Smooth muscle cell (in vitro differentiated cells): ENCODE data around the gene IRX3. TPM values are rescaled to one million over a fixed set of nuclear protein-coding genes. Genes with fewer than 3 reads are reported as not detected.

ENCODE experiments used
- DNase-seq: peaks from one replicate; lab custom pipeline; 2025; ENCODE audit not compliant: unreplicated experiment; lab: John Stamatoyannopoulos, UW
- H2AFZ ChIP-seq: fragments of 200-600 bp; sonication (generic); 2 replicates; pipeline ENCODE4 v1.6.0; 2016; ENCODE audit warnings: antibody characterized with exemption, low read depth, mild to moderate bottlenecking
- H3F3A ChIP-seq: fragments of 200-600 bp; sonication (generic); 2 replicates; pipeline ENCODE4 v1.6.0; 2017; ENCODE audit warnings: antibody characterized with exemption, low read depth
- H3K27ac ChIP-seq: fragments of 200-600 bp; sonication (generic); 2 replicates; pipeline ENCODE4 v1.5.1; 2016; ENCODE audit warnings: low read depth, mild to moderate bottlenecking
- H3K27me3 ChIP-seq: fragments of 200-600 bp; sonication (generic); 2 replicates; pipeline ENCODE4 v1.6.1; 2016; ENCODE audit warnings: low read depth, mild to moderate bottlenecking
- H3K36me3 ChIP-seq: fragments of 200-600 bp; sonication (generic); 2 replicates; pipeline ENCODE4 v1.5.1; 2016; ENCODE audit warnings: low read depth
- H3K4me1 ChIP-seq: fragments of 200-600 bp; sonication (generic); 2 replicates; pipeline ENCODE4 v1.5.1; 2016; ENCODE audit warnings: low read depth
- H3K4me2 ChIP-seq: fragments of 200-600 bp; sonication (generic); 2 replicates; pipeline ENCODE4 v1.6.0; 2016; ENCODE audit warnings: mild to moderate bottlenecking
- H3K4me3 ChIP-seq: fragments of 200-600 bp; sonication (generic); 2 replicates; pipeline ENCODE4 v1.5.1; 2016; ENCODE audit warnings: mild to moderate bottlenecking
- H3K79me2 ChIP-seq: fragments of 200-600 bp; sonication (generic); 2 replicates; pipeline ENCODE4 v1.6.0; 2016; ENCODE audit warnings: low read depth, mild to moderate bottlenecking
- H3K9ac ChIP-seq: fragments of 200-600 bp; sonication (generic); 2 replicates; pipeline ENCODE4 v1.6.0; 2016; ENCODE audit warnings: low read depth
- H3K9me3 ChIP-seq: fragments of 200-600 bp; sonication (generic); replicated peaks from 2 replicates; pipeline ENCODE4 v1.5.1; 2016; ENCODE audit warnings: low read depth
- H4K20me1 ChIP-seq: fragments of 200-600 bp; sonication (generic); 2 replicates; pipeline ENCODE4 v1.6.0; 2016; ENCODE audit warnings: low read depth
- WGBS: methylation state at CpG from one replicate; pipeline ENCODE4 v1.1.7; 2016; ENCODE audit warnings: low lambda C conversion rate; 5-methylcytosine and 5-hydroxymethylcytosine counted together
- polyA plus RNA-seq: library from polyadenylated mRNA; unstranded; fragments of >200 nt; fragmentation: Nextera tagmentation; extraction: Ambion mirVana; gene quantifications from 2 replicates; pipeline ENCODE4 v1.2.1, GENCODE V29; 2016
- total RNA-seq: library from RNA; depleted of rRNA; stranded (reverse); fragments of >200 nt; gene quantifications from 2 replicates; pipeline ENCODE4 v1.2.3, GENCODE V29; 2014
- TF ChIP-seq, protein P1 (sequence below): fragments of 200-600 bp; sonication (generic); IDR thresholded peaks from 2 replicates; pipeline ENCODE4 v1.5.1; 2017; ENCODE audit warnings: borderline replicate concordance, mild to moderate bottlenecking, antibody characterized with exemption; ENCODE audit not compliant: insufficient read depth, poor library complexity, severe bottlenecking

IRX3 gene
- total and polyA plus RNA-seq, 2 experiments from 2014 or later, result 0.49 to 3.1 TPM

DNA sequence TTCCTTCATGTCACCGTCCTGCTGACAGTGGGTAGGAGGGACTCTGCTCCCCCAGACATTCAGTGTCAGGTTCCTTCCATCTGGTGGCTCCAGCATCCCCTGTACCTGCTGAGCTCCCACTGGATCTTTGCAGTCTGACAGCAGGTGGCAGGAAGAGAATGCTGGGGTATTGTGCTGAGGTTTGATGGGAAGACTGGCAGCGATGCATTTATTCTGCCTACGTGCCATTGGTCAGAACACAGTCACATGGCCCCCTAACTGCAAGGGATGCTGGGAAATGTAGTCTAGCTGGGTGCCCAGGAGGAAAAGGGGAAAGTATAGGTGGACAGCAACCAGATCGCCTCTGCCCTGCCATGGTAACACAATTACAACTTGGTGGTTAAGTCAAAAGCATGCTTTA is 44.4 kb downstream of the IRX3 start:
- TF ChIP-seq, protein P1, sequence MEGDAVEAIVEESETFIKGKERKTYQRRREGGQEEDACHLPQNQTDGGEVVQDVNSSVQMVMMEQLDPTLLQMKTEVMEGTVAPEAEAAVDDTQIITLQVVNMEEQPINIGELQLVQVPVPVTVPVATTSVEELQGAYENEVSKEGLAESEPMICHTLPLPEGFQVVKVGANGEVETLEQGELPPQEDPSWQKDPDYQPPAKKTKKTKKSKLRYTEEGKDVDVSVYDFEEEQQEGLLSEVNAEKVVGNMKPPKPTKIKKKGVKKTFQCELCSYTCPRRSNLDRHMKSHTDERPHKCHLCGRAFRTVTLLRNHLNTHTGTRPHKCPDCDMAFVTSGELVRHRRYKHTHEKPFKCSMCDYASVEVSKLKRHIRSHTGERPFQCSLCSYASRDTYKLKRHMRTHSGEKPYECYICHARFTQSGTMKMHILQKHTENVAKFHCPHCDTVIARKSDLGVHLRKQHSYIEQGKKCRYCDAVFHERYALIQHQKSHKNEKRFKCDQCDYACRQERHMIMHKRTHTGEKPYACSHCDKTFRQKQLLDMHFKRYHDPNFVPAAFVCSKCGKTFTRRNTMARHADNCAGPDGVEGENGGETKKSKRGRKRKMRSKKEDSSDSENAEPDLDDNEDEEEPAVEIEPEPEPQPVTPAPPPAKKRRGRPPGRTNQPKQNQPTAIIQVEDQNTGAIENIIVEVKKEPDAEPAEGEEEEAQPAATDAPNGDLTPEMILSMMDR, result no peak
- WGBS, result 84% methylated on average over 4 of the region's 4 CpGs
- Histone ChIP-seq H3K79me2 (no peaks in the 10 kb centered on the region), H3K27ac (no peak overlapping the region), H3K4me1 (no peaks in the 10 kb centered on the region), H3K9me3 (no peaks in the 10 kb centered on the region), H3K4me2 (no peak overlapping the region), H3K4me3 (no peak overlapping the region), H2AFZ (no peak overlapping the region), H3K27me3 (no peaks in the 10 kb centered on the region), H4K20me1 (no peaks in the 10 kb centered on the region), H3K36me3 (no peaks in the 10 kb centered on the region), H3F3A (no peaks in the 10 kb centered on the region), H3K9ac (no peak overlapping the region)
- DNase-seq, result no peak

DNA sequence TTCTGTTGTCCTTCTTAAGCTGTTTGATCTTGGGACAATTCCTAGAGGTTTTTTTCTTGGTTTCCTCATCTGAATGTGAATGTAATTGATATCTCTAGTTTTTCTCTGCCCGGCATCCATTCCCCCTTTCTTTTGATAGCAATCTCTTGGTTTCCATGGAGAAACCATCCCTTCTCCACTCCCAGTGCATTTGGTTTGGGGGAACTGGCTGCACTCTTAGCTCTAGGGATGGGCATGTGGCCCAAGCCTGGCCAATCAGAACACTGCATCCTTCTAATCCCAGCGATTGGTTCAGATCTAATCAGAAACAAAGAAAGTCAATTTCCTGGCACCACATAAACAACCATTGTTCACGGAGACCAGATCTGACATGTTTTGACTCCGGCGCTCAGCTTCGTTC is 45.1 kb downstream of the IRX3 start:
- no peak for DNase-seq
- Histone ChIP-seq H3K36me3 (no peaks in the 10 kb centered on the region), H2AFZ (no peak overlapping the region), H3K9me3 (no peaks in the 10 kb centered on the region), H4K20me1 (no peaks in the 10 kb centered on the region), H3K27ac (no peak overlapping the region), H3K4me1 (no peaks in the 10 kb centered on the region), H3K27me3 (no peaks in the 10 kb centered on the region), H3K4me2 (no peak overlapping the region), H3F3A (no peaks in the 10 kb centered on the region), H3K4me3 (no peak overlapping the region), H3K79me2 (no peaks in the 10 kb centered on the region), H3K9ac (no peak overlapping the region)
- 94% methylated on average over 6 of the region's 6 CpGs for WGBS
- TF ChIP-seq, protein P1, result no peak

DNA sequence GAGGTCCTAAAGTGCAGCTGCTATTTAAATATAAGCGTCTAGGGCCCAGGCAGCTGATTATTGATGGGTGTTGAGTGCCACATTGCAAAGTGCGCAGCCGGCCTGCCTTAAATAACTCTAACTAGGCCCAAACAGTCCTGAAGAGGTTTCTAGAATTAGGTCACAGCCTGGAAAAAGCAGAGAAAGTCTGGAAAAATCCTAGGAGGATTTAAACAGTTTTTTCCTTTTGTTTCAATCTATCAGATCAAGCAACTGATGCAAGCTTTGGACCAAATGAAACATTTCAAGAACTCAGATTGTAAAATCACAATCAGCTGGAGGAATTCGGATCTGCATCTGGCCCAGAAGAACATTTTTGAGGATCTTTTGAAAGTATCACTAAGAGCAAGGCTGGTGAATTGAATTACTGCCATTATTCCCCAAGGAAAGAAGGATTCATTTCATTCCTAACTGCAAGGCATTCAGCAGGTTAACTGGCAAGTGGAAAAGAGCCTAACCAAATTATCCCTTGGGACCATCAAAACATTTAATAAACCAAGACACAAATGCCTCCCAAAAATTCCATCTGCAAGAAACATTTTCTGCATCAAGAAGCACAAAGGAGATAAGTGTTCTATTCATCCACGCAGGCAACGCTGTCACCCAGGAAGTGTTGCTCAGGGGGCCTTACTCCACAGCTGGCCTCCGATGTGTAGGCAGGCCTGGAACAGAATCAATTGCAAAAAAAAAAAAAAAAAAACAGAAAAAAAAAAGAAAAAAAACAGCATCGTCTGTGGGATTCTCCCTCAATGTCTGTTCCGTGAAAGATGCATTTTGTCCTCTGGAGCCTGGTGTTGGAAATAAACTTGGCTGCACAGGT is 46.1 kb downstream of the IRX3 start:
- H3F3A ChIP-seq, result no peaks in the 10 kb centered on the region
- no peak overlapping the region for H3K4me2 ChIP-seq
- no peaks in the 10 kb centered on the region for H3K36me3 ChIP-seq
- H3K79me2 ChIP-seq, result no peaks in the 10 kb centered on the region
- no peaks in the 10 kb centered on the region for H3K9me3 ChIP-seq
- H3K27ac ChIP-seq, result no peak overlapping the region
- DNase-seq, result no peak
- WGBS, result 83% methylated on average over 9 of the region's 9 CpGs
- H3K9ac ChIP-seq, result no peak overlapping the region
- no peaks in the 10 kb centered on the region for H3K4me1 ChIP-seq
- H3K4me3 ChIP-seq, result no peak overlapping the region
- TF ChIP-seq, protein P1, result no peak
- H3K27me3 ChIP-seq, result no peaks in the 10 kb centered on the region
- no peaks in the 10 kb centered on the region for H4K20me1 ChIP-seq
- H2AFZ ChIP-seq, result no peak overlapping the region

DNA sequence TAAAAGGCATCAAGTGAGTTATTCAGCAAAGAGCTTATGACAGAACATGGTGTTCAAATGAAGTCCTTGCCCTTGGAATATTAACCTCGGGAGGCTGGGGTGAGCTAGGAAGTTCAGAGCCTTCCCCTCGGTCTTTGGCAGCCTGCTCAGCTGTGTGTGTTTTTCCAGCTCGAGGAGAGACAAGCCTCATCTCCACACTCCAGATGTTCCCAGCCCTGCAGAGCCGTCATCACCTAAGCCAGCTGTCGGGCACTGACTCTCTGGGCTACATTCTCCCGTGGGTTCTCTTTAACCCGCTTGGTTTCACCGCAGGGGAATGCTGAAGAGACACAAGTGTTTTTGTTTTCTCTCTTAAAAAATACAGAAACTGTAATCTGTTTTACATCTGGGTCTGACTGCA is 47.1 kb downstream of the IRX3 start:
- Histone ChIP-seq H4K20me1 (no peaks in the 10 kb centered on the region), H3K79me2 (no peaks in the 10 kb centered on the region), H3K4me2 (no peak overlapping the region), H3K27me3 (no peaks in the 10 kb centered on the region), H3K9ac (no peak overlapping the region), H3K4me1 (no peaks in the 10 kb centered on the region), H3K27ac (no peak overlapping the region), H3K36me3 (no peaks in the 10 kb centered on the region), H3F3A (no peaks in the 10 kb centered on the region), H3K9me3 (no peaks in the 10 kb centered on the region), H2AFZ (no peak overlapping the region), H3K4me3 (no peak overlapping the region)
- TF ChIP-seq, protein P1, result no peak
- no peak for DNase-seq
- 56% methylated on average over 8 of the region's 8 CpGs for WGBS
